RKO (cell line): ENCODE measurements around the gene CCDC190.
"Not testable (repeated sequence)": the region's sequence is repeated elsewhere in the genome, so short reads cannot be mapped to it uniquely, and the experiment has no call there.

Experiments used
- DNase-seq: peaks from one replicate; pipeline ENCODE4 v3.0.0-alpha.2; 2016; ENCODE audit warnings: low spot score

Gene CCDC190

GRCh38 chr1:162861101-162861500 is at the start of gene CCDC190:
Gene CCDC190 (minus strand): TSS chr1:162861175. CDS start chr1:162859646, 1,529 bp downstream.
- DNase-seq = no peak

- DNase-seq = no peak
These were observed 49.2 kb upstream of the CCDC190 start for GRCh38 chr1:162910161-162910560.

GRCh38 chr1:162908780-162909179 is 47.8 kb upstream of the CCDC190 start:
- DNase-seq = peak; percentile 93

- DNase-seq = no peak
These were observed 47.3 kb upstream of the CCDC190 start for GRCh38 chr1:162908236-162908635.

GRCh38 chr1:162906485-162906884 is 45.5 kb upstream of the CCDC190 start:
- DNase-seq = no peak

GRCh38 chr1:162905174-162906158 is 44.5 kb upstream of the CCDC190 start:
- peak; percentile 94 for DNase-seq

GRCh38 chr1:162904579-162904978 is 43.6 kb upstream of the CCDC190 start:
- DNase-seq = no peak

GRCh38 chr1:162904023-162904422 is 43.0 kb upstream of the CCDC190 start:
- DNase-seq = no peak

GRCh38 chr1:162903246-162903645 is 42.3 kb upstream of the CCDC190 start:
- peak; percentile 77 for DNase-seq

GRCh38 chr1:162902416-162902815 is 41.4 kb upstream of the CCDC190 start:
- DNase-seq = peak; percentile 77

GRCh38 chr1:162901243-162901642 is 40.3 kb upstream of the CCDC190 start:
- no peak for DNase-seq

- peak; percentile 94 for DNase-seq
These were observed 38.6 kb upstream of the CCDC190 start for GRCh38 chr1:162899422-162900146.

GRCh38 chr1:162893612-162893908 is 32.6 kb upstream of the CCDC190 start:
- DNase-seq = no peak

- no peak for DNase-seq
These were observed 32.1 kb upstream of the CCDC190 start for GRCh38 chr1:162892906-162893611.

GRCh38 chr1:162889989-162890388 is 29.0 kb upstream of the CCDC190 start:
- no peak for DNase-seq

GRCh38 chr1:162886705-162887104 is 25.7 kb upstream of the CCDC190 start:
- no peak for DNase-seq

GRCh38 chr1:162885265-162885664 is 24.3 kb upstream of the CCDC190 start:
- no peak for DNase-seq

GRCh38 chr1:162884831-162885230 is 23.9 kb upstream of the CCDC190 start:
- DNase-seq = no peak

GRCh38 chr1:162882248-162882674 is 21.3 kb upstream of the CCDC190 start:
- DNase-seq = no peak

GRCh38 chr1:162881590-162881989 is 20.6 kb upstream of the CCDC190 start:
- no peak for DNase-seq

GRCh38 chr1:162880617-162881016 is 19.6 kb upstream of the CCDC190 start:
- DNase-seq = not testable (repeated sequence)

- peak; percentile 89 for DNase-seq
These were observed 17.1 kb upstream of the CCDC190 start for GRCh38 chr1:162878000-162878596.
